ENCODE data around the gene ZNF655. TPM values are rescaled to one million over a fixed set of nuclear protein-coding genes. Genes with fewer than 3 reads are reported as not detected.

ZNF655 gene
- total RNA-seq, 1 experiment from 2014 or later = 54.9 TPM

GRCh38 chr7:99625961-99626360, 67.5 kb downstream of the ZNF655 start:
- BruUV-seq (replicated peaks) = no TSS peak
- Histone ChIP-seq H3K27me3 (ENCODE audit: control insufficient read depth, insufficient read depth, low read length) (no peaks in the 10 kb centered on the region), H3K4me3 (ENCODE audit: low read depth in 2 of 2, low read length in 2 of 2) (no peak overlapping the region), H3K9me3 (ENCODE audit: control insufficient read depth, insufficient read depth, low read depth, low read length) (no peaks in the 10 kb centered on the region), H3K4me1 (ENCODE audit: control insufficient read depth, insufficient read depth, low read length) (no peaks in the 10 kb centered on the region), H3K27ac (ENCODE audit: low read length) (no peak overlapping the region), H3K36me3 (ENCODE audit: control insufficient read depth, insufficient read depth, low read length) (peaks cover 17% of the 10 kb centered on the region)
- no peak for TF ChIP-seq SIN3A (IDR thresholded peaks at IDR 0.05; ENCODE audit: borderline replicate concordance, insufficient read depth, low read depth, low read length)
- TF ChIP-seq CTCF (IDR thresholded peaks at IDR 0.05) = no peak
- no peak for TF ChIP-seq REST (IDR thresholded peaks at IDR 0.05; ENCODE audit: insufficient read depth in 1 of 2, low read depth in 2 of 2, low read length in 1 of 2)
- no peak for TF ChIP-seq TCF7L2 (IDR thresholded peaks at IDR 0.05; ENCODE audit: low read depth, low read length)
- TF ChIP-seq POLR2AphosphoS5 (IDR thresholded peaks at IDR 0.05; ENCODE audit: low read depth, low read length) = no peak
- POLR2A ChIA-PET = no interaction called here
- intact Hi-C loops (cut with micrococcal nuclease; ENCODE audit: unreplicated experiment) = no loop called here
- in situ Hi-C loops (cut with HindIII; ENCODE audit: low pct_unique_long_range_greater_than_20kb, low sequenced_read_pairs) = no loop called here
- CTCF ChIA-PET = no interaction called here
- ATAC-seq (no peak), DNase-seq (ENCODE audit: low read depth, low spot score) (no peak)

Other genes starting within 250 kb of the ZNF655 start
- 253 TPM for gene ARPC1A, start 232.7 kb upstream of the ZNF655 start, total RNA-seq (2021; ENCODE audit: unreplicated experiment)
- gene ARPC1B, start 183.9 kb upstream of the ZNF655 start, total RNA-seq (2021; ENCODE audit: unreplicated experiment) = 266 TPM
- 147 TPM for gene PDAP1, start 150.0 kb upstream of the ZNF655 start, total RNA-seq (2021; ENCODE audit: unreplicated experiment)
- 179 TPM for gene BUD31, start 149.7 kb upstream of the ZNF655 start, total RNA-seq (2021; ENCODE audit: unreplicated experiment)
- gene PTCD1, start 119.8 kb upstream of the ZNF655 start, total RNA-seq (2021; ENCODE audit: unreplicated experiment) = 15.0 TPM
- 57.0 TPM for gene CPSF4, start 119.7 kb upstream of the ZNF655 start, total RNA-seq (2021; ENCODE audit: unreplicated experiment)
- 476 TPM for gene ATP5MF, start 92.5 kb upstream of the ZNF655 start, total RNA-seq (2021; ENCODE audit: unreplicated experiment)
- gene ZNF789, start 85.8 kb upstream of the ZNF655 start, total RNA-seq (2021; ENCODE audit: unreplicated experiment) = 15.1 TPM
- 20.0 TPM for gene ZNF394, start 58.4 kb upstream of the ZNF655 start, total RNA-seq (2021; ENCODE audit: unreplicated experiment)
- gene ZKSCAN5, start 54.0 kb upstream of the ZNF655 start, total RNA-seq (2021; ENCODE audit: unreplicated experiment) = 17.5 TPM
- 4.6 TPM for gene FAM200A, start 6.5 kb upstream of the ZNF655 start, total RNA-seq (2021; ENCODE audit: unreplicated experiment)
- gene TMEM225B, start 39.6 kb downstream of the ZNF655 start, total RNA-seq (2021; ENCODE audit: unreplicated experiment) = 0.31 TPM
- 14.8 TPM for gene ZSCAN25, start 58.3 kb downstream of the ZNF655 start, total RNA-seq (2021; ENCODE audit: unreplicated experiment)
- gene CYP3A5, start 121.4 kb downstream of the ZNF655 start, total RNA-seq (2021; ENCODE audit: unreplicated experiment) = 0.31 TPM
- not detected for gene CYP3A7, start 176.6 kb downstream of the ZNF655 start, total RNA-seq (2021; ENCODE audit: unreplicated experiment)
- 0.15 TPM for gene CYP3A4, start 225.5 kb downstream of the ZNF655 start, total RNA-seq (2021; ENCODE audit: unreplicated experiment)

Measured in Panc1 (cell line).